GM21723 (cell line): Measurements from ENCODE around the gene CDH4.

Source experiments
- ATAC-seq: cut with Tn5 transposase; IDR thresholded peaks from one replicate; pipeline ENCODE4 v1.9.1; 2021; ENCODE audit warnings: mild to moderate bottlenecking, moderate library complexity; ENCODE audit not compliant: unreplicated experiment

Gene CDH4

DNA sequence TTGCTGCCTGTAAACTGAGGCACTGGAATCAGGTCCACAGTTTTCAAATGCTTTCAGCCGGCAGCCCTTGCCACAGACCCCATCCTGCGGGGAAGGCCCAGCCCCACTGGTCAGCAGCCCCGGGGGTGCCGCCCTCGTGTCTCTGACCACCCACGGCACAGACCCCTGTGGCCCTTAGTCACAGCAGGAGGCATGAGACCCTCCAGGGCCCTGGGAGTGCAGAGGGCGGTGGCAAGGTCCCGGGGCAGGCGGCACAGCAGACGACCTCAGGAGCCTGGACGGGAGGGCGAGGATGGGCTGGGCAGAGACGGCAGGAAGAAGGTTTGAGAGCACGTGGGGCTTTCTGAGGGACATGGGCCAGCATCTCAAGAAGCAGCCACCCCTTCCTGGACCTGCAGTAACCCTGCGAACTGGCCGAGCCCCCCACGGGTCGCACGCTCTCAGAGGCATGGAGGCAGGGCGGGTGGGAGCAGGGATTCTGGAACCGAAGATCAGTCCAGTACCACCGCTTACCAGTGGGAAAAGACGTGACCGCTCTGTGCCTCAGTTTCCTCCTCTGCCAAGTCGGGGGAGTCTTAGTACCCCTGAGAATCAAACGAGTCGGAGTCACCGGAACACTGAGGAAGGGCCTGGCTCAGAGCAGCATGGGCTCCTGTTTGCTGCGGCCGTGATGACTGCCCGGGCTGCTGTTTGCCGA, 672.9 kb downstream of the CDH4 start:
- no peak for ATAC-seq

DNA sequence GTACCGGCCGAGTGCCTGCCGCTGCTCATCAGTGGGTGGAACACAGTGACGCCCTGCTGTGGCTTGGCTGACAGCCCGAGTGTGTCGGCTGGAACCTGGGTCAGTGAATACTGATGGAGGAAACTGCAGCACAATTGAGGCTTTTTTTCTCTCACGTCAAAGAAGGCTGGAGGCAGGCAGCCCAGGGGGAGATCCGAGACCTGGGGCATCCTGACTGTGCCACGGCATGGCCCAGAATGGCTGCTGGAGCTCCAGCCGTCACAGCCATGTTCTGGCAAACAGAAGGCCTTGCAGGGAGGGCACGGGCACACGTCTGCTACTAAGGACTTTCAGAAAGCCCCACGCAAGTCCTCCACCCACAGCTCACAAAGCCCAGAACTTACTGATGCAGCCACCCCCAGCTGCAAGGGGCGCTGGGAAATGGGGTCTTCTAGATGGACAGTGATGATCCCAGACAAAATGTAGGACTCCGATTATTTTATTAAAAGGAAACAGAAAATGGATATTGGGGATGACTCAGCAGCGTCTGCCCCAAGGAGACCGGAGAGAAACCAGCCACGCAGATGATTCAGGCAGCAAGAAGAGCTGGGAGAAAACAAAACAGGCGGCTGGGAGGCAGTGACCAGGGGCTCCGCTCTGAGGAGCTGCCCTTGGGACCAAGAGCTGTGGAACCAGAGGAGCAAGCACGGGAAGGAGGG, 673.6 kb downstream of the CDH4 start:
- ATAC-seq: no peak

DNA sequence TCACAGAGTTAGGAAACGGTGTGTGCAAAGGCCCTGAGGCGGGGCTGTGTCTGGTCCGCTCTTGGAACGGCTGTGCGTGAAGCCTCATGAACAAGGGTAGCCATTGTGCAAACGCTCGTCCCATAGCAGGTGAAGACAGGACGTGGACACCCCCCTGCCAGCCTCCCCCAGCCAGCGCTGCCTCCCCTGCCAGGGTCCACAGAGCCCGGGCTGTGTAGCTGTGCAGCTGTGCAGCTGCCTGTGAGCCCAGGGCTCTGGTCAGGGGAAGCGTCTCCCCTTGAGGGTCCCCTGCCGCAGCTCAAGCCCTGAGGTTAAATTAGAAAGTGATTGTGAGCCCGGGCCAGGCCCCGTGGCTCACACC, 674.2 kb downstream of the CDH4 start:
- no peak for ATAC-seq

DNA sequence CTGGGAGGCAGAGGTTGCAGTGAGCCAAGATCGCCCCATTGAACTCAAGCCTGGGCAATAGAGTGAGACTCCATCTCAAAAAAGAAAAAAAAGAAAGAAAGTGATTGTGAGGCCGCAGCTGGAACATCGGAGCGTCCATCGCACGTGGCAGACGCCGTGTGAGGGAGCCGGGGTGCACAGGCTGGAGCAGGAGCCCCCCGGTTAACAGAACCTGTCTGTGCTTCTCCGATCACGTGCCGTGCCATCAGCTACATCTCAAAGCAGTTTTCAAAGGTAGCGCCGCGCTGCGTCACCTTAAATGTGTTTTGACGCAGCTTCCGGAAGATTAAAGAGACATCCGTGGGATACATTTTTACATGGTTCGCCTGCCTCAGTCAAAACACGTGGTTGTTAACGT, 674.7 kb downstream of the CDH4 start:
- ATAC-seq: no peak

DNA sequence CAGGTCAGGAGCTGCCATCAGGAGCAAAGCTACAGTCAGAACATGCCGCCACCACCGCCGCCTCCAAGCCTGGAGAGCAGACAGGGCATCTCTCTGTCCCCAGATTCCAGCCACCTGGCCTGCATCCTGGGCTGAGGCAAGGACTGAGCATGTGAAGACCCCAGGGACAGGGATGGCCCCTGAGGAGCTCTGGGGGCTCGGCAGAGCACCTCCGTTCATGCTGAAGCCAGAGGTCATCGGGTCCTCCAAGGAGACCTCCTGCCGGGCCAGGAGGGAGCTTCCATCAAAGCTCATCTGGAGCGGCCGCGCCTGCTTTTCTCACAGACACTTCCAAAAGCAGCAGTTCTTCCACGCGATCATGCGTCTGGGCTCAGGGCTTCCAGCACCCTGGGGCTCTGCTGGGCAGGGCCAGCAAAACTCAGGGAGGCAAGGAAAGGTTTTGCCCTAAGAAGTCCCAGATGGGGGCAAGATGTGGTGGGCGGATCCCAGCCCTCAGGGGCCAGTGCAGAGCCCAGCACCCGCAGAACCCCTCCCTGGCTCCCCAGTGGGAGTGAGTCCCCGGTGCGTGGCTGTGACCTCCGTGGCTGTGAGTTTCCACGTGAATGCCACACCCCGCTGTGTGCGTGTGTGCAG, 675.2 kb downstream of the CDH4 start:
- ATAC-seq: no peak

DNA sequence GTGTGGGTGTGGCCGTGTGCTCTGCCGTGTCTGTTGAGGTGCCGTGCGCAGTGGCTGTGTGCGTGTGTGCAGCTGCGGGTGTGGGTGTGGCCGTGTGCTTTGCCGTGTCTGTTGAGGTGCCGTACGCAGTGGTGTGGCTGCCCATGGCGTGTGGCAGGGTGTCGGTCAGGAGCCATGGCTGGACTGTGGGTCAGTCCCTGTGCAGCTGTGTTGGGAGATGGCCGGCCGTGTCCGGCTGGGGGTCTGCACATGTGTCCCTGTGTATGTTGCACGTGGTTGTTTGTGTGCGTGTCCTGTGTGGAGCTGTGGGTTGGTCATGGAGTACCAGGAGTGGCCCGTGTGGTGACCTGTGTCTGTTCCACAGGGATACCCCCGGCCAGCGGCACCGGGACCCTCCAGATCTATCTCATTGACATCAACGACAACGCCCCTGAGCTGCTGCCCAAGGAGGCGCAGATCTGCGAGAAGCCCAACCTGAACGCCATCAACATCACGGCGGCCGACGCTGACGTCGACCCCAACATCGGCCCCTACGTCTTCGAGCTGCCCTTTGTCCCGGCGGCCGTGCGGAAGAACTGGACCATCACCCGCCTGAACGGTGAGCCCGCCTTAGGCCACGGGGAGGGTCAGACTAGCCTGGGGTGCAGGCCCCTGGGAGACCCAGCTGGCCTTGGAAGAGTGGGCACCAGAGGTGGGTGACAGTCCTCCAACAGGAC, 675.9 kb downstream of the CDH4 start:
- ATAC-seq: no peak

DNA sequence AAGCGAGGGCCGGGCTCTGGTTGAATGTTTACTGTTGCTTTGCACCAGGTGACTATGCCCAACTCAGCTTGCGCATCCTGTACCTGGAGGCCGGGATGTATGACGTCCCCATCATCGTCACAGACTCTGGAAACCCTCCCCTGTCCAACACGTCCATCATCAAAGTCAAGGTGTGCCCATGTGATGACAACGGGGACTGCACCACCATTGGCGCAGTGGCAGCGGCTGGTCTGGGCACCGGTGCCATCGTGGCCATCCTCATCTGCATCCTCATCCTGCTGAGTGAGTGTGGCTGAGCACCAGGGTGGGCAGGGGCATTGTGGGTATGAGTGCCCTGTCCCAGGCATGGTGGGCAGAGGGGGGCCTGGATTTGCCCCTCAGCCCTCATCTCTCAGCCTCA, 677.5 kb downstream of the CDH4 start:
- no peak for ATAC-seq

DNA sequence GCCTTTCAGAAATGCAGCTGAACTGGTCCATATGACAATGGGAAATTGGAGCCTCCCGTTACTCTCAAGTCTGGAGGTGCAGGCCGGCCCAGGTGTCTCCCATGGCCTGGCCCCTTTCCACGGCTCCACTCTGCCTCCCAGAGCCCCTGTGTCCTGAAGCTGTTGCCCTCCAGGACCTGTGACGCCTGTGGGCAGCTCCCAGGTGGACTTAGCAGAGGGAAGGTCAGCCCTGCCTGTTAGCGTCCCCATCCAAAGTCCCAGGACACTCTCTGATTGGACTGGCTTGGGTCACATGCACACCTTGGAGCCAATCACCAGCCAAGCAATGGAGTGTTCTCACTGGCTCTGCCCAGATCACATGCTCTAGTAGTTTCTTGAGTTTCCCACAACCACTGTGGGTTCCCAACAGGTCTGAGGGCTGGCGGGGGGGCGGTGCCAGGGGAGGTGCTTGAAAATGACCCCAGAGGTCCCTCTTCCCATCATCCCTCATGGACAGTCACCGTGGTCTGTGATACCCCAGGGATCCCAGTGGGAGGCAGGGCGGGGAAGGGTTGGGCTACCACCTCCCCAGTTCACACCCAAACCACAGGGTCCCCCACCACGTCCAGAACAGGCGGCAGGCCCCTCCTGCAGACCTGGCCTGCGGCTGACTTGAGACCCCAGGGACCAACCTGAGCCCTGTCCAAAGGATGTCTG, 678.1 kb downstream of the CDH4 start:
- ATAC-seq: no peak

DNA sequence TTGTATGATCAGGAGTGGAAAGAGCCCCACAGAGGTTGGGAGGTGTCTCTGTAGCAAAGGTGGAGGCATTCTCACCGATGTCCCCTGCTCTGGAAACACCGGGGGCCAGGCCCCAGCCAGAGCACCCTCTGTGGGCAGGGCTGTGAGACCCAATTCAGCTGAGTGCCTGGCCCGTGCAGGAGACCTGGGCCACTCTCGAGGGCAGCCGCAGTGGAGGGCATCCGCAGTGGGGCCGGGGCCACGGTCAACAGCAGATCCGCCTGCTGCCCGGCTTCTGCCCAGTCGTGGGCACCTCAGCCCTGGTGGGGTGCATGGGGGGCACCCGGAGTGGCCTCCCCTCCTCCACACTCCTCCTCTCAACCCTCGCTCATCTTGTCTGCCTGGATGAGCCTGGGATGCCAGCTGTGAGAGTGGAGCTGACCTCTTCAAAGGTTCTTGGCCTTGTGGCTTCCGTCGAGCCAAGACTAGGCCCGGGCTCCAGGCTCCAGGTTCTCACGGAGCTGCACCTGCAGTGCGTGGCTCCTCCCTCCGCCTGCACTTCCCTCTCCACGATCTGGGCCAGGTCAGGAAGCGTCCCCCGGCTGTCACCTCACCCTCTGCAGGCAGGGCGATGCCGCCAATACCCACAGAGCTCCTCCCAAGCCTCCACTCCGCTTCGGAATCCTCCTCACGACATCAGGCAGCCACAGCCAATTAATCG, 678.9 kb downstream of the CDH4 start:
- no peak for ATAC-seq

DNA sequence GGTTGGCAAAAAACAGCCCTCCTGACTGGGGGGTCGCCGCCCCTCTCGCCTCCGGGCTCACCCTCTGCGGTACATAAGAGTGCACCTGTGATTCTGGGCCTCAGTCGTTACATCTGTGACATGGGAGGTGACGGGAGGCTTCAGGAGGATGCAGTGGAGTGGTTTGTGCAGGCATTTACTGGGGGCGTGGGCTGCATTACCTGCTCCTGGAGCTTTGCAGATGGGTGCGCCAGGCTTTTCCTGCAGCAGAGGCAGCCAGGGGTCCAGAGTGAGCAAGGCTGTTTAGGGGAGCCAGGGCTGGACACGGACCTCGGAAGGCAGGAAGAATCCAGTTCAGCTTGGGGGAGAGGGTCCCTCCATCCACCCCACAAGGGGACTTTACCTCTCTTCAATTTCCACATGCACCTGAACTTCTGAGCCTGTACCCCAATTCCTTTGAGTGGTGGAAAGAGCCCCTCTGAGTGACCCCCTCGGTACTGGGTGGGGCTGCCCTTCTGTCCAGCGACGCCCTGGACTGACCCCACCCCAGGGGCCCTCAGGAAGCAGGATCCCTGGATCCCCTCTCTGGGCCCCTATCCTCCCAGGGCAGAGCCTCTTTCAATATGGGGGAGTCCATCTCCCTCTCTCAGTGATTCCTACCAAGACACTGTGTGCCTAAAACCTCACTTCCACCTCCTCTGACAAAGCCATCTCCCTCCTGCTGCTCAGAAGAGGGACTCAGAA, 679.6 kb downstream of the CDH4 start:
- ATAC-seq: no peak

DNA sequence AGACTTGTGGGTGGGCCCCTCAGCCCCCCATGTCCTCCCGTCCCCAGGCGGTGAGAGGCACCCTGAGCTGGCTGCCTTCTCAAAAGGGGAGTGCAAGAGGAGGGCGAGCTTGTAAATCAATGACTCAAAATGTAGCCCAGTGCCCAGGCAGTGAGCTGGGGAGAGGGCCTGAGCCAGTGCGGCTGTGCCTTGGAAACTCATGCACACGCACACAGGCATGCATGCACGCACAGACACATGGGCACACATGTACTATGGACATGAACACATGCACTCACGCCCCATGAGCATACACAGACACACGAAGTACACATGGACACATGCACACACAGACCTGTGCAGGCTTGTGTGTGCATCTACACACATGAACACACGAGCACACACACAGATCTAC, 680.1 kb downstream of the CDH4 start:
- ATAC-seq: no peak

DNA sequence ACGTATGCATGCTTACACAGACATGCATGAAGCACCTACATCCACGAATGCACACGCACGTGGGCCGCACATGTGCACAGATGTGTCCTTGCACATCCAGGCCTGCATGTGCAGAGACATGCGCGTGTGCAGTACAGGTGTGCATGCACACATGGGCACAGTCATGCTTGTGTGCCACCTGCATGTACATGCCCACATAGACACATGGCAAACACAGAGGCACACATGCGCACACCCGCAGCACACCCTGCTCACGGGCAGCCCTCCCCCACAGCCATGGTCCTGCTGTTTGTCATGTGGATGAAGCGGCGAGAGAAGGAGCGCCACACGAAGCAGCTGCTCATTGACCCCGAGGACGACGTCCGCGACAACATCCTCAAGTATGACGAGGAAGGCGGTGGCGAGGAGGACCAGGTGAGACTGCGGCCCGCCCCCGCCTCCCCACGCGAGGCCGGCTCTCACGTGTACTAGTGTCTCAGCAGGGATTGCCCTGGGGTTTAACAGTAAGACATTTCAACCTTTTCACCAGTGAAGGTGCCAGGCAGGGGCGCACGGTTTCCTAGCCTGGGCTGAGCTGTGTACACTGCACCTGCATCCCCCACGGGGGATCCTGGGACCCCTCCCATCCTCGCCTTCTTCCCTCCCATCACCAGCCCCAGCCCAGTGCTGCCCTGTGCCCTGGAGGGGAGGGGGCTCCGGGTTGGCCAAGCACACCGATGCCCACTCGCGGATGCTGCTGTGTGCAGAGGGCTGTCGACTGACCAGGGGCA, 680.8 kb downstream of the CDH4 start:
- ATAC-seq: no peak

DNA sequence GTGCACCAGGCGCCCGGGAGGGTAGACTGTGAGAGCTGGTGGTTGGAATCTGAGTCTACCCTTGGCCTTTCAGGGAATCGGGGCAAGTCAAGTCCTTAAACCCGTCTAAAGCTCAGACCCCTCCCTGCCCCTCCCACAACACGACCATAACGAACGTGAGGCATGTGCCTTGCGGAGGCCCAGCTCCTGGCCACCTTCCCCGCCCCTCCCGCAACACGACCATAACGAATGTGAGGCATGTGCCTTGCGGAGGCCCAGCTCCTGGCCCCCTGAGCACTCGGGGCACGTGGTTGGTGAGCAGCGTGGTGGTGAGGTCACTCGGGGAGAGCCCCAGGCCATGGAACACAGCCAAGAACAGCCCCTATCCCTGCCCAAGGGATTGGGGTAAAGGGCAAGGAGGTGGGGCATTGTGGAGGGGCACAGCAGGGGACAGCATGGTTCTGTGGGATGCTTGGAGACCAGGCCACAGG, 681.5 kb downstream of the CDH4 start:
- no peak for ATAC-seq

DNA sequence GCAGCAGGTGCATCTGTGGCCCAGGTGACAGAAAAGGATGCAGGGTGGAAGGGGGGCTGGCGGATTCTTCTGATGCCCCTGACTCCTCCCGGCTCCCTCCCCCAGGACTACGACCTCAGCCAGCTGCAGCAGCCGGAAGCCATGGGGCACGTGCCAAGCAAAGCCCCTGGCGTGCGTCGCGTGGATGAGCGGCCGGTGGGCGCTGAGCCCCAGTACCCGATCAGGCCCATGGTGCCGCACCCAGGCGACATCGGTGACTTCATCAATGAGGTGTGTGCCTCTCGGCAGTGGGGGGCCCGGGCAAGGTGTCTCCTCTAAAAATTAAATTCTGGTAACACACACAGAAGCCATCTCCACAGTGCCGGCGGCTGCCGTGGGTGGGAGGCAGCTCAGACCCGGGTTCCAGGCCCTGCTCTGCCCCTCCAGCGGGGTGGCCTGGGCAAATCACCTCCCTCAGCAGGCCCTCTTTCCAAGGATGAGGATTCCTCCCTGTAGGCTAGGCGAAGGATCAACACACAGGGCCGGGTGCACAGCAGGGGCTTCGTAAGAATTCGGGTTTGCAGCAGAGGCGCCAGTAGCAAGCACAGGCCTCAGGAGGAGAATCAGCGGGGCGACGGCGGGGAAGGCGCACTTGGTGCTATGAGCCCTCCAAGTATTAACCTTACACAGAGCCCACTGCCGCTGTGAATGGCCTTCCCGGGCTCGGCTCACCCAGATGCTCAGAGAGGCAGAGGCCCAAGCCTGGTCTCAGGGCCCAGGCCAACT, 682.1 kb downstream of the CDH4 start:
- ATAC-seq: no peak

DNA sequence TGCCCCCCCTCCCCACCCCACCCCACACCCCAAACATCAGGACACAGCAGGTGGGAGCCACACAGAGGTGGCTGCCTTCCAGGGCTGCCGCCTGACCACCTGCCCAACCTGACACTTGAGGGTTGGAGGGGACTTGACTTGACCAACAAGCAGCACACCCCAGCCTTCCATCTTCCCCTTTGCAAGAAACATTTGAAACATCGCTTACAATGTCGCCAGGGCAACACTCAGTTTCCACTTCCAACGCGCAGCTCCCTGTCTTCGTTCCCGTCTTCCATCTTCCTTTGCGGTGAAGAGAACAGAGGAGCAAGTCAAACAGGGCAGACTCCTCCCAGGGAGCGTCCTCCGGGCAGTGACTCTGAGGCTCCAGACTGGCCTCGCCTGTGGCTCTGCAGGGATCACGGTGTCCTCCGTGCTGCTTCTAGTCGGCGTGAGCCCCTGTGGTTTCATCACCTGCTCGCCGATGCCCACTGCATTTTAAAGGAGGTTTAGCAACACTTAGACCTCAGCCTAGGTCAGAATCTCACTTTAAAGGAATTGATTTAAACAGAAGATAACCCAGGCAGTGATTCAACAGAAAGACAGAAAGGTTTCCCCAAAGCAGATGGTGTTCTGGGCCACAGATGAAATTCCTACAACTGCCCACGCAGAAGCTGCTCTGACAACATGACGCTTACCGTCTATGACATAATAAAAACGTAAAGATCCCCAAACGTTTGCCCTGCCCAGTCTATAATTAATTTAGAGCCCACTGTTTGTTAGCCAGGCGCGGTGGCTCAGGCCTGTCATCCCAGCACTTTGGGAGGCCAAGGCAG, 682.9 kb downstream of the CDH4 start:
- ATAC-seq: no peak

DNA sequence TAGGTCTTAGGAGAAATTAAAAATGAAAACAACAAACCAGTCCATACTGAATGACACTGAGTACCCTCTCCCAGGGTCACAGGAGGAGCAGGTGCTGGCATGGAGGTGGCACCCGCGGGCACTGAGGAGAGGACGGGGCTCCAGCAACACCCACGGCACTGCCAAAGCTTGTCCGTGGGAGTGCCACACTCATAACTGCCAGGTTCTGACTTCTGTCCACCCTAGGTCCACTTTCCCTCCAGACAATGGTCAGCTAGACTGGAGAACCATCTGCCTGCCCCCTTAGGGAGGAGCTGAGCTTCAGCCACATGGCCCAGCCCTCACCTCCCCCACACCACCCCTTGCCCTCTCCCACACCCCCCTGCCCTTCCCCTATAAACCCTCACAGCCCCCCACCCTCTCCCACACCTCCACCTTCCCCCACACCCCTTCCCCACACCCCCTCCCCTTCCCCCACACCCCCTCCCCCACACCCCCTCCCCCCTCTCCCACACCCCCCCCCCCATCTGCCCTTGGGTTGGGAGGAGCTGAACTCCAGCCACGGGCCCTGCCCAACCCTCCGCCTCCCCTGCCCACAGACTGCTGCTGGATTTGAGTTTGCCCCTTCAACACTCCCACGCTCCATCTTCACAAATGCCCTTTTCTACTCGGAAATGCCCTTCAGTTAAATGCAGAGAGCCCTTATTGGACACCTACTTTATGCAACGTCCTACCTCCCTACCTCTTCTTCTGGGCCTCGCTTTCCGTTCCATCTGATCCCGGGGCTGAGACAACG, 684.1 kb downstream of the CDH4 start:
- no peak for ATAC-seq

DNA sequence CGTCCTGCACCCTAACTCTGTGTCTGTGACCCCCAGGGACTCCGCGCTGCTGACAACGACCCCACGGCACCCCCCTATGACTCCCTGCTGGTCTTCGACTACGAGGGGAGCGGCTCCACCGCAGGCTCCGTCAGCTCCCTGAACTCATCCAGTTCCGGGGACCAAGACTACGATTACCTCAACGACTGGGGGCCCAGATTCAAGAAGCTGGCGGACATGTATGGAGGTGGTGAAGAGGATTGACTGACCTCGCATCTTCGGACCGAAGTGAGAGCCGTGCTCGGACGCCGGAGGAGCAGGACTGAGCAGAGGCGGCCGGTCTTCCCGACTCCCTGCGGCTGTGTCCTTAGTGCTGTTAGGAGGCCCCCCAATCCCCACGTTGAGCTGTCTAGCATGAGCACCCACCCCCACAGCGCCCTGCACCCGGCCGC, 684.7 kb downstream of the CDH4 start:
- no peak for ATAC-seq
